ENCODE results near the gene KLHDC7A.

Gene KLHDC7A

GRCh38 chr1:18473195-18473815 is 7.4 kb upstream of the KLHDC7A start:
- no peak for DNase-seq

- no peak for DNase-seq
Measured at GRCh38 chr1:18474559-18475175, 6.1 kb upstream of the KLHDC7A start.

- no peak for DNase-seq
Measured at GRCh38 chr1:18475234-18475905, 5.4 kb upstream of the KLHDC7A start.

DNA sequence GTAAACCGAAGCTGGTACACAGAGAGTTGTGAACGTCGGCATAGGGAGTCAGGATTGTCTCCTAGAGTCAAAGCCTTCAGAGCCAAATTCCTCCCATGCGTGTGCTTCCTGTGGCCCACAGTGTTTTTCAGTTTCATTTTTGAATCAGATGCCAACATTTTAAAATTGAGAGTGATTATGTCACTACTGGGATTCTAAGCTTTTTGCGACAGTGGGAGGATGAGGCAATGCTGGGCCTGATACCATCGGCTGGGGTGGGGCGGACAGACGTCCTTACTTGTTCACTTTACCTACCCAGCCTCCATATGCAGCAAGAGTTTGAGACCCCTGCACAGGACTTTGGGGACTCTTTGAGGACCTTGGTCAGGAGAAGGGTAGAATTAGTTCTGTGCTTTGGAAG is 1.3 kb upstream of the KLHDC7A start:
- no peak for DNase-seq

DNA sequence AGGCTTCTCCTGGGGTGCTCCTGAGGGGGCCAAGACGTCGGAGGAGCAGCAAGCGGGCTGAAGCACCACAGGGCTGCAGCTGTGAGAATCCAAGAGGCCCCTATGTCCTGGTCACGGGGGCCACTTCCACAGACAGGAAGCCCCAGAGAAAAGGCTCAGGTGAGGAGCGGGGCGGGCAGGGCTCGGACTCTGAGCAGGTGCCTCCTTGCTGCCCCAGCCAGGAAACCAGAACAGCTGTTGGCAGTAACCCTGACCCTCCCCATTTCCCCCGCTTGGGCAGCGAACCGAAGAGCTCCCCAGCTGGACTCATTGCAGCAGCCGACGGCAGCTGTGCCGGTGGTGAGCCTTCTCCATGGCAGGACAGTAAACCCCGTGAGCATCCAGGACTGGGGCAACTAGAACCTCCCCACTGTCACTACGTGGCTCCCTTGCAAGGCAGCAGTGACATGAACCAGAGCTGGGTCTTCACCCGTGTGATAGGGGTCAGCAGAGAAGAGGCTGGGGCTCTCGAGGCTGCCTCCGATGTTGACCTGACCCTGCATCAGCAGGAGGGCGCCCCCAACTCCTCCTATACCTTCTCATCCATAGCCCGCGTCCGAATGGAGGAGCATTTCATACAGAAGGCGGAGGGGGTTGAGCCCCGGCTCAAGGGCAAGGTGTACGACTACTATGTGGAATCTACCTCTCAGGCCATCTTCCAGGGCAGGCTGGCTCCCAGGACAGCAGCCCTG is 625 bp downstream of the KLHDC7A start:
- no peak for DNase-seq

DNA sequence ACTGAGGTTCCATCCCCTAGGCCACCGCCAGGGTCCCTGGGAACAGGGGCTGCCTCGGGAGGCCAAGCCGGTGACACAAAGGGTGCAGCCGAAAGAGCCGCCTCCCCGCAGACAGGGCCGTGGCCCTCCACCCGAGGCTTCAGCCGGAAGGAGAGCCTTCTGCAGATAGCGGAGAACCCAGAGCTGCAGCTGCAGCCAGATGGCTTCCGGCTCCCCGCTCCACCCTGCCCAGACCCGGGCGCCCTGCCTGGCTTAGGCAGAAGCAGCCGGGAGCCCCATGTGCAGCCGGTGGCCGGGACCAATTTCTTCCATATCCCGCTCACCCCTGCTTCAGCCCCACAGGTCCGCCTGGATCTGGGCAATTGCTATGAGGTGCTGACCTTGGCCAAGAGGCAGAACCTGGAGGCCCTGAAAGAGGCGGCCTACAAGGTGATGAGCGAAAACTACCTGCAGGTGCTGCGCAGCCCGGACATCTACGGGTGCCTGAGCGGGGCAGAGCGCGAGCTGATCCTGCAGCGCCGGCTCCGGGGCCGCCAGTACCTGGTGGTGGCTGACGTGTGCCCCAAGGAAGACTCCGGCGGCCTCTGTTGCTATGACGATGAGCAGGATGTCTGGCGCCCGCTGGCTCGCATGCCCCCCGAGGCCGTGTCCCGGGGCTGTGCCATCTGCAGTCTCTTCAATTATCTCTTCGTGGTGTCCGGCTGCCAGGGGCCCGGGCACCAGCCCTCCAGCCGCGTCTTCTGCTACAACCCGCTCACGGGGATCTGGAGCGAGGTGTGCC is 1.4 kb downstream of the KLHDC7A start:
- no peak for DNase-seq

DNA sequence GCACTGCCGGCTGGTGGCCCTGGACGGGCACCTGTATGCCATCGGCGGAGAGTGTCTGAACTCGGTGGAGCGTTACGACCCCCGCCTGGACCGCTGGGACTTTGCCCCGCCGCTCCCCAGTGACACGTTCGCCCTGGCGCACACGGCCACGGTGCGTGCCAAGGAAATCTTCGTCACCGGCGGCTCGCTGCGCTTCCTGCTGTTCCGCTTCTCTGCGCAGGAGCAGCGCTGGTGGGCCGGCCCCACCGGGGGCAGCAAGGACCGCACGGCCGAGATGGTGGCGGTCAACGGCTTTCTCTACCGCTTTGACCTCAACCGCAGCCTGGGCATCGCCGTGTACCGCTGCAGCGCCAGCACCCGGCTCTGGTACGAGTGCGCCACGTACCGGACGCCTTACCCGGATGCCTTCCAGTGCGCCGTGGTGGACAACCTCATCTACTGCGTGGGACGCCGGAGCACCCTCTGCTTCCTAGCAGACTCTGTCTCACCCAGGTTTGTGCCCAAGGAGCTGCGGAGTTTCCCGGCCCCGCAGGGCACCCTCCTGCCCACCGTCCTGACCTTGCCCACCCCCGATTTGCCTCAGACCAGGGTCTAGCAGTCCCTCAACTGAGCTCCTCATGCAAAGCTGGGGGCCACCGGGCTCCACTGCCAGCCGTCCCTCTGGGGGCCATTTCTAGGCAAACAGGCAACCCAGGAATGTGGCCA is 2.1 kb downstream of the KLHDC7A start:
- DNase-seq, result no peak

DNA sequence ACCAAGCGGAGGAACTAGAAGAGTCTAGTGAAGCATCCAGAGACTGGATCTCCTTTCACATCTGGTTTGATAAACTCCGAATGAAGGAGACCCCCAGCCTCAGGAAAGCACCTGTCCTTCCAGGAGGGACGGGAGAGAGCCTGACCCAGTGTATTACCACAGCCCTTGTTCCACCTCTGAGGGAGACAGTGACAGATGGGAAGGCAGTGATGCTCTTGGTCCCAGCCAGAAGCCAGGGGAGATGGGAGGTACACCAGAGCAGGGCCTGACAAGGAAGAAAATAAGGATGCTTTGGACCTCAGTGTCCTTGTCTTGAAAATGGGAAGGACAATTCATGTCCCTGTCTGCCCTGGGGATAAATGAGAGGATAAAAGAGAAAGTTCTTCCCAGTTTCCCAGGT is 3.5 kb downstream of the KLHDC7A start:
- DNase-seq, result no peak

- no peak for DNase-seq
Measured at GRCh38 chr1:18484721-18485120, 4.0 kb downstream of the KLHDC7A start.

GRCh38 chr1:18485227-18485626 is 4.5 kb downstream of the KLHDC7A start:
- DNase-seq, result no peak

DNA sequence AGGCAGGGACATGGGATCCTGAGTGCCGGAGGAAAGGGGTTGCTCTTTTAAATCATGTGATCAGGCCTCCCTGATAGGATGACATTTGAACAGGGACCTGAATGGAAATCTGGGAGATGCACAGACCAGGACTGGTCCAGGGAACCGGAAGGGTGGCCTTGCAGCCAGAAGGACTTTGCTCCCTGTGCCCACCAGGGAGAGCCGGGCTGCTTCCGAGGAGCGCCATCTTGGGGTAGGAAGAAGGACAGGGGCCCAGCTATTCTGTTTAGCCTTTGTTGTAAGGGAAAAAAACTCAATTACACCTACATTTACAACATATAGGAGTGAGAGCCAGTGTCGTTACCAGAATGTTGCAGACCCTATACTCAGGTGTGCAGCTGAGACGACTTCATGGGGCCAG is 5.5 kb downstream of the KLHDC7A start:
- no peak for DNase-seq

DNA sequence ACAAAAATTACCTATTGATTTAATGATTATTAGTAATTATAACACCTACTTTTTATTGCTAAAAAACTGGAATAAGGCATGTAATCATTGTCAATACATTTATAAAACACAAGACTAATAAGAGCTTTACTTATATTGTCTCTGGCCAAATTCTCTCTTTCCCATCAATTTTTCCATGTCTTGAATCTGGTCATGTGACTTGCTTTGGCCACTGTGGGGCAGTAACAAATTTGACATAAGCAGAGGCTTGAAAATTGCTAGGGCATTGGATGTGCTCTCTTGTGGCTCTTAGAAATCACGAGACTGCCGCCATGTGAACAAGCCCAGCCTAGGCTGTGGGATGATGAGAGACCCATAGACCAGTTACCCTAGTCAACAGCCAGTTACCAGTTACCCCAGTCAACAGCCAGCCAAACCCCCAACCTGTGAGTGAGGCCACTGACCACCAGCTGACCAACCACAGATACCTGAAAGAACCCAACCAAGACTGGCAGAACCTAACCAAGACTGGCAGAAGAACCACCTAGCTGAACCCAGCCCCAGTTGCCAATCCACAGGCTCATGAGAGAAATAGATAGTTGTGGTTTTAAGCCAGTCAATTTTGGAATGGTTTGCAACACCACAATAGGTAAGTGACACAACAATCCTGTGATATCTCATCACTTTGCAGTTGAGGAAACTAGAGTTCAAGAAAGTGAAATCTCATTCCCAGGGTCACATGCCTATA is 8.8 kb downstream of the KLHDC7A start:
- no peak for DNase-seq

DNA sequence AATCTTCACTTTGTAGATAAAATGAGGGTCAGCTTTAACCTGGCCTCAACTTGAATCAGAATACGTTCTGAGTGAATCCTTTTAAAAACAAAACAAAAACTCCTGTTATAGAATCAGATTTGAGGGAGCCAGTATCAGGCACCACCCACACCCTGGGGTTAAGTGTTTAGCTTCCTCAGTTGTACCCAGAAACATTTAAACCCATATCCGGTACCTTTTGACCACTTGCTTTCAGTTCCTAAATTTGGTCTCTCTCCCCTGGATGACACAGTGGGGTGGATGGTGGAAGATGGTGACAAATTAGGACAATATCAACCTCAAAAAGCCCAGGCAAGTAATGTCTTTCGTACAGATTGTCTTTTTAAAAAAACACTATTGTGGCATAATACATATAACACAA is 10.4 kb downstream of the KLHDC7A start:
- DNase-seq, result no peak

- no peak for DNase-seq
Measured at GRCh38 chr1:18494304-18494703, 13.6 kb downstream of the KLHDC7A start.

GRCh38 chr1:18495635-18496034 is 14.9 kb downstream of the KLHDC7A start:
- DNase-seq, result no peak

- DNase-seq, result no peak
Measured at GRCh38 chr1:18496056-18496455, 15.3 kb downstream of the KLHDC7A start.

DNA sequence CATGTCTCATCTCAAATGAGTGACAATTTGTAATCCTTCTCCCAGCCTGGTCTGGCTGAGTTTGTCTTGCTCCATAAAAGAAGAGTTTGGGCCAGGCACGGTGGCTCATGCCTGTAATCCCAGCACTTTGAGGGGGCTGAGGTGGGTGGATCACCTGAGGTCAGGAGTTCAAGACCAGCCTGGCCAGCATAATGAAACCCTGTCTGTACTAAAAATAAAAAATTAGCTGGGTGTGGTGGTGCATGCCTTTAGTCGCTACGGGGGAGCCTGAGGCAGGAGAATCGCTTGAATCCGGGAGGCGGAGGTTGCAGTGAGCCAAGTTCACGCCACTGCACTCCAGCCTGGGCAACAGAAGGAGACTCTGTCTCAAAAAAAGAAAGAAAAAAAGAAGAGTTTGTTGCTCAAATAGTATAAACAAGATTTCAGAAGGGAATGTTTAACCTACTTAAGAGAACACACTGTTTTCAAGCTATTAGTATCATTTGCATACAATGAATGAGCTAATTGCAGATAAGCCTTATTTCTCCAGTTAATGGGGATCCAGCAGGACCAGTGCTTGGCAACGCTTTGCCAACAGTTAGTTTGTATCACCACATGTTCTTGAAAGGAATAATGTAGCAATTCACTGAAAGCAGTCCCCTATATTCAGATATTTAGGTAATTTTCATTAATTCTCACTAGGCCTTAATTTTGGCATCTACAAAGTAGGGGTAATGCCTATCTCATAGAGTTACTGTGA is 15.9 kb downstream of the KLHDC7A start:
- no peak for DNase-seq

DNA sequence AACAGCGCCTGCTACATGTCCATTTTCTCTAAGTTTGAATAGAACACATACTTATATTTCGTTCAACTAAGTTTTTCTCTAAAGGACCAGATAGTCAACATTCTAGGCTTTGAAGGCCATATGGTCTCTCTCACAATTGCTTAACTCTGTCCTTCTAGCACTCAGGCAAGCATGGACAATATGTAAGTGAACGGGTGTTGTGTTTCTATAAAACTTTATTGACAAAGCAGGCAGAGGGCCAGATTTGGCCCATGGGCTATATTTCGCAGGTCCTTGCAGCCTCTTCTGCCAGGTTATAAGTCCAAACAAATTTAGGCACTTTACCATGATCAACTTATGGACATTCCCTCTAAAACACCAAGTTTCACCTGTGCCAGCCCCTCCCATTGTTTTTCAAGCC is 21.1 kb downstream of the KLHDC7A start:
- no peak for DNase-seq

DNA sequence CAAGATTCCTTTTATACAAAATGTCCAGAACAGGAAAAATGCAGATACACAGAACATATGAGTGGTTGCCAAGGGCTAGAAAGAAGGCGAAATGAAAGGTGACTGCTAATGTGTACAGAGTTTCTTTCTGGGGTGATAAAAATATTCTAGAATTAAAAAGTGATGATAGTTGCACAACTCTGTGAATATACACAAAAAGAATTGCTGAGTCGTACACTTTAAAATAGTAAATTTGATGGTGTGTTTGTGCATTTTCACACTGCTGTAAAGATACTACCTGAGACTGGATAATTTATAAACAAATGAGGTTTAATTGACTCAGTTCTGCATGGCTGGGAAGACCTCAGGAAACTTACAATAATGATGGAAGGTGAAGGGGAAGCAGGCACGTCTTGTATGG is 23.9 kb downstream of the KLHDC7A start:
- DNase-seq, result no peak

DNA sequence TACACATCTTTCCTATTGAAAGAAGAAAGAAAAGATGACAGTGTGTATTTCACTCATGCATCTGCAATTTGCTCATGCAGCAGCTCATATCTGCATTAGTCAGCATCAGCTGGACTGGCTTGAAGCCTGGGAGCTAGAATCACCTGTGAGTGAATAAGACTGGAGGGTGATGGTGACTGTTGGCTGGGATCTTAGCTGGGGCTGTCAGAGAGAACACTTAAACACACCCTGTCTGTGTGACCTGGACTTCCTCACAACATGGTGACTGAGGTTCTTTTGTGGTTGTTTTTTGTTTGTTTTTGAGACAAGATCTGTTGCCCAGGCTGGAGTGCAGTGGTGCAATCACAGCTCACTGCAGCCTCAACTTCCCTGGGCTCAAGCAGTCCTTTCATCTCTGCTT is 24.9 kb downstream of the KLHDC7A start:
- DNase-seq, result no peak

- no peak for DNase-seq
Measured at GRCh38 chr1:18508084-18508483, 27.4 kb downstream of the KLHDC7A start.

Measured in hematopoietic multipotent progenitor cell treated with erythropoietin and hydrocortisone succinate and interleukin-3 and kit ligand, for 8 days (in vitro differentiated cells).